ENCODE measurements around the gene GSTM1.

GRCh38 chr1:109687641-109688499 is at the start of gene GSTM1:
- TF ChIP-seq CTCF (IDR thresholded peaks at IDR 0.05) (peak in 2 of 6 experiments; percentile 49 to 52), POLR2A (IDR thresholded peaks at IDR 0.05) (peak in 1 of 2 donors; percentile 17)
